Fibroblast of gingiva (primary cell): Measurements from ENCODE around the gene PDSS2.

Experiments
- DNase-seq: peaks from one replicate; pipeline ENCODE4 v3.0.0-alpha.2; 2011; ENCODE audit warnings: low read depth

Gene PDSS2

GRCh38 chr6:107267634-107268033 is 191.7 kb downstream of the PDSS2 start:
- DNase-seq, result no peak

- DNase-seq, result no peak
These were observed 192.4 kb downstream of the PDSS2 start for GRCh38 chr6:107267006-107267405.

GRCh38 chr6:107266563-107266962 is 192.8 kb downstream of the PDSS2 start:
- DNase-seq, result no peak

- no peak for DNase-seq
These were observed 195.0 kb downstream of the PDSS2 start for GRCh38 chr6:107264357-107264840.

GRCh38 chr6:107259951-107260350 is 199.4 kb downstream of the PDSS2 start:
- no peak for DNase-seq

- no peak for DNase-seq
These were observed 211.2 kb downstream of the PDSS2 start for GRCh38 chr6:107248147-107248546.

GRCh38 chr6:107246972-107247615 is 212.3 kb downstream of the PDSS2 start:
- DNase-seq, result peak; percentile 59

GRCh38 chr6:107246249-107246971 is 213.0 kb downstream of the PDSS2 start:
- no peak for DNase-seq

GRCh38 chr6:107244742-107245480 is 214.5 kb downstream of the PDSS2 start:
- DNase-seq, result no peak

GRCh38 chr6:107244082-107244741 is 215.2 kb downstream of the PDSS2 start:
- DNase-seq, result no peak

GRCh38 chr6:107243471-107243870 is 215.9 kb downstream of the PDSS2 start:
- no peak for DNase-seq

GRCh38 chr6:107237992-107238660 is 221.2 kb downstream of the PDSS2 start:
- DNase-seq, result peak; percentile 38

GRCh38 chr6:107235511-107235910 is 223.9 kb downstream of the PDSS2 start:
- DNase-seq, result peak; percentile 64

GRCh38 chr6:107235007-107235406 is 224.4 kb downstream of the PDSS2 start:
- DNase-seq, result no peak

- no peak for DNase-seq
These were observed 228.1 kb downstream of the PDSS2 start for GRCh38 chr6:107231243-107231642.

- no peak for DNase-seq
These were observed 228.9 kb downstream of the PDSS2 start for GRCh38 chr6:107230448-107230847.

- peak; percentile 32 for DNase-seq
These were observed 229.3 kb downstream of the PDSS2 start for GRCh38 chr6:107230024-107230423.

- DNase-seq, result no peak
These were observed 230.6 kb downstream of the PDSS2 start for GRCh38 chr6:107228754-107229153.

- DNase-seq, result no peak
These were observed 237.8 kb downstream of the PDSS2 start for GRCh38 chr6:107221519-107221918.

GRCh38 chr6:107219851-107220250 is 239.5 kb downstream of the PDSS2 start:
- DNase-seq, result no peak

- DNase-seq, result no peak
These were observed 241.2 kb downstream of the PDSS2 start for GRCh38 chr6:107218142-107218541.

- no peak for DNase-seq
These were observed 242.1 kb downstream of the PDSS2 start for GRCh38 chr6:107217248-107217647.
